Activated T-cell treated with anti-CD3 and anti-CD28 coated beads, Interleukin-2, amount 50 U/mL, for 48 hours (primary cell): ENCODE results near the gene POMGNT1.

ENCODE experiments used
- DNase-seq, 2 experiments: peaks; one replicate each; pipeline ENCODE4 v3.0.0-alpha.2; 2020

POMGNT1 gene

GRCh38 chr1:46206399-46206798, 8.2 kb upstream of the POMGNT1 start:
- no peak for DNase-seq

- DNase-seq = no peak
Observed at GRCh38 chr1:46205791-46206190, 7.6 kb upstream of the POMGNT1 start.

- no peak for DNase-seq
Observed at GRCh38 chr1:46205141-46205540, 6.9 kb upstream of the POMGNT1 start.

DNA sequence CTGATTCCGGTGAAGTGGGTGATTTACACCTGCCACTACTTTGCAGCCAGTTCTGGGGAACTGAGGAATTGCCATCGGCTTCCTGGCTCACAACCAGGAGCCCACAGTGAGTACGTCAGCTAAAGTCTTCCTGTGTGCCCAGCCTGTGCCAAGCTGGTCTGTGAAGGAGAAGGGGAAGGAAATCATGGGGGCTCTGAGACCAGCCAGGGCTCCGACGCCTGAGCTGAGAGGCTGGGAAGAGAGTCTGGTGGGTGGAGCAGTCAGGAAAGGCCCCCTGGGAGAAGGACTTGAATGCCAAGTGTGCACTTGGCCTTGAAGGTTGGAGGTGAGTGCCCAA, 6.1 kb upstream of the POMGNT1 start:
- DNase-seq = no peak

GRCh38 chr1:46203738-46204405, 5.6 kb upstream of the POMGNT1 start:
- DNase-seq = no peak

DNA sequence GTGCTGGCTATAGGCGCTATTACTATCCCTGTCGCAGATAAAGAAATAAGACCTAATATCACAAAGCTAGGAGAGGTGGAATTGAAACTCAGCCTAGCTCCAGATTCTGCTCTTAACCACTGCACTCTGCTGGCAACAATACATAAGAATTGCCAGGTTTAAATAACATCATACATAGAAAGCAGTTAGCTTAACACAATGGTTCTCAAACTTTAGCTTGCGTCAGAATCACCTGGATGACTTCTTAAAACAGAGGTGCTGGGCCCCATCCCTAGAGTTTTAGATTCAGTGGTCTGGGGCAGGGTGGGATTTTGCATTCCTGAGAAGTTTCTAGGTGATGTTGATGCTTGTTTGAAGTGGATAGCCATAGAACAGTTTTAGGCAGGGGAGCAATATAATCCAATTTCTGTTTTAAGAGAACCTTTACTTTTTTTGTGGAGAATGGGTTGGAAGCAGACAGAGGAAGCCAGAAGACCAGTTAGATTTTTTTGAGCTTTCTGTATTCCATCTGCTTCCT, 1.1 kb upstream of the POMGNT1 start:
- no peak for DNase-seq

DNA sequence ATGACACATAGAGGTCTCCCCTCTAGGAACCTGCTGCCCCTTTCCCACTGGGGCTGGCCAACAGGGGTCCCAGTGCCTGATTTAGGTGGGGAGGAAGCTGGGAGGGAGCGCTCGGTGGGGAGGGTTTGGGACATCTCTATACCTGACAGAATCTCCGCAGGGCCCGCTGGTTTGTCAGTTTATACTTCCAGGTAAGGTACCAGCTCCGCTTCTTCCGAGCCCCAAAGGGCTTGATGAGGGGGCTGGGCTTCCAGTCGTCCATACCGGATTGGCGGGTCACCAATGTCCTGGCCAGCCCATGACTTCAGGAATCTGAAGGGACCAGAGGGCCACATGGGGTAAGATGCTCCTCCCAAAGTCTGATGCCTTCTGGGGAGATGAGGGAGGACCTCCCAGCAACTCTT, 672 bp downstream of the POMGNT1 start:
- no peak for DNase-seq

DNA sequence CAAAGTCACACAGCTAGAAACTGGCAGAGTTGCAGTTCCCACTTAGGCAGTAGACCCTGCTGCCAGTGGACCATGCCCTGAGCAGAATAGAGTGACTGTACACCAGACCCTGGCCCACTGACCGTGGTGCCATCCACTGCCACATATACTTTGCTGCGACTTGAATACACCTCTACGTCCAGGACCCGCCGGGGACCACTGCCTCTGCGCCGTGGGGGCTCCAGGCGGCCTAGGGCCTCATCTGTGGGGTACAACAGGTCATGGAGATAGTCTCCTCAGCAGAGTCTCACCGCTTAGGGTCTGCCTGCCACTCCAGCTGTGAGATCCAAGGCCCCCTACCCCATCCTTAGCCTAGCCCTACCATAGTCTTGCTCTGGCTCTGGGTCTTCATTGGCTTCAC, 1.6 kb downstream of the POMGNT1 start:
- DNase-seq = no peak

GRCh38 chr1:46194641-46195193, 3.5 kb downstream of the POMGNT1 start:
- DNase-seq = no peak

DNA sequence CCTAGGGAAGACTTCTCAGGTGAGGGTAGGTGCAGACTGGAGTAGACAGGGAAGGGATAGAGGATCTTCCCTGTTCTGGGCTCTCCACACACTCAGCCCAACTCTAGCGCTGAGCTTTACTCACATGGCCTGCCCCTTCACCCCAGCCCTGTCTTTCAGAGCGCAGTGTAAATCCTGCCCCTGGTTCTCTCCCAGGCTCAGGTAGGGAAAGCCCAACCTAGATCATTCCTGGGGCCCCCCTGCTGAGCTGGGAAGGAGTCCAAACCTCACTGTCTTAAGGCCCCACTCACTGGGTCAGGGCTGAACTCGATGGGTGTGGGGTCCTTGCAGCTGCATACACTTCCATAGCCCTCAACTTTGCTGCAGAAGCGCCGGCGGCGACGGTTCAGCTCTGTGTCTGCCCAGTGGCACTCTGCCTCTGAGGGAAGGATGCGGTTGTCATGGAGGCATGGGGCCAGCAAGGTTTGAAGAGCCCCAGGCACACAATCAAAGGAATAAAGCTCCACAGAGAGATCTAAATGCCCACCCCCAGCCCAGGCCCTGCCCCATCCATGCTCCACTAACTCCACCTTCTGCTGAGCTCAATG, 4.2 kb downstream of the POMGNT1 start:
- DNase-seq = no peak

GRCh38 chr1:46193285-46193684, 4.9 kb downstream of the POMGNT1 start:
- no peak for DNase-seq

- DNase-seq = no peak
Observed at GRCh38 chr1:46192171-46192570, 6.1 kb downstream of the POMGNT1 start.

GRCh38 chr1:46191033-46191701, 7.1 kb downstream of the POMGNT1 start:
- no peak for DNase-seq

DNA sequence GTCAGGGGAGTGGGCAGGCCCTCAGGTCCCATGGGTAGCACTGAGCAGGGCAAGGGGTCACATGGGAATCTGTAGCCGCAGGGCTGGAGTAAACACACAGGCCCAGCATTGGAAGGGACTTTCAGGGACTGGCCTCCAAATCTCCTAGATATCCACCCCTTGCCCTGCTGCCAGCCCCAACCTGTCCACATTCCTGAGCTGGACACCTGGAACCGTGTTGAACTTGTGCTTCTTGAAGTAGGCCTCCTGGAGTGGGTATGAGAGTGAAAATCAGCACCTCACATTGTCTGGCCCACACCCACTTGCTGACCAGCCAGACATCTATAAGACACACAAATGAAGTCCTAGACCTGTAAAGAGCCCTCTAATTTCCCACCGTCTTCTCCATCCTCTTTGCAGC, 7.7 kb downstream of the POMGNT1 start:
- DNase-seq = no peak

DNA sequence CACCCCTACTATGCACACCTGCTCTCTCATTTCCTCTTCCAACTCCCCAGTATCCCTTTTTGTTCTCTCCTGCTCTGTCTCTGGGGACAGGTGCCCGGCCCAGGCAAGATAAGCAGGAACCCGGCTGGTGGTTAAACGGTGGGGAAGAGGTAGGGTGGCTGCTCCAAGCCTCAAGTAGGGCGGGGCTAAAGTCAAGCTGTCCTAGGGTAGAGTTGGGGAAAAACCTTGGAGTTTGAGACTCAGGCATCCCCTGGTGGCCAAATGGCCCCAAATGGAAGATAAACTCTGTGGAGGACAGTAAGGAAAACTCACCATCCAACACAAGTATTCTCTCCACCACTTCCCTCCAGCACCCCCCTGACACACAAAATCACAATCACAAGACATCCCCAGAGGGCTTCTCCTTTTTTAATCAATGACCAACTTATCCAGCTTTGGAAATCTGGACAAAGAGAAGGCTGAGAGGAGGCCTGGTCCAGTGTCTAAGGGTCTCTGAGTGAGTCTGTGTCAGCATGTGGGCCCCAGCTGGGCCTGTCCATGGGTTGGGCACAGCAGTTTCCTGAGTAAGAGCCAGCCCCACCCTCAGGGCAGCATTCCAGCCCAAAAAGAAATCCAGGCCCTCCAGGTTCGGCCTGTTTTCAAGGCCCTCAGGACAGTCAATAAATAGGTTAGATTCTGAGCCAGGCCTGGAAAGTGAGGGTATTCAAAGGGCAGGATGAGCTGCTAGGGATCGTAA, 9.8 kb downstream of the POMGNT1 start:
- DNase-seq = no peak

DNA sequence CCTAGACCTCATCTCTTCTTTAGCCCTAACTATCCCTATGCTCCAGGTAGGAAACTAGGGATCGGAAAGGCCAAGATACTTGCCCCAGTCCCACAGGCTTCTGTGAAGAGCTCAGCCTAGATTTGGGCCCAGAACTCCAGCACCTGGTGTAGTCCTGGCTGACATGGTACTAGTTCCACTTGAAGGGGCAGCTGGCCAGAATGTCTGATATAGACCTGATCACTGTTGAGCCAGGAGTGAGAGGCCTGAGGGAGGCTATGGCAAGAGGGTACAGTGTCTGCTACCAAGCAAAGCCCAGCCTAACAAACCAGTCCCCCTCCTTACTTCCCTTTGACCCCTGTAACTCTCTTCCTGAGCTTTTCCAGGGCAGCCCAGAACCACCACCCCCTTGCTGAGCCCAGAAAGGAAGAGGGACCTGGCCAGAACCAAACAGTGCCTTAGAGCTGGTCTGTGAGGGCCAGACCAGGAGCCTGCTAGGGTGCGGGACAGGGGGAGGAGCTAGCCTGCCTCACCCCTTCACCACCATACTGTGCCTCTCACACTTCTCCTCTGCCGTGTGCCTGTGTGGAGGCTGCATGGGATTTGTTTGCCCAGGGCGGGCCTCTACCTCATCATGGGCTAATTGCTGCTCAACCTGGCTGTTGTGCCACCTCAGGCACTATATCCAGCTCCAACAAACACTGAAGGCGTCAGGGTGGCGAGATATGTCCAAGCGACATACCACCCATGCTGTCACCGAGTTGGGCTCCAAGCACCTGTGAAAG, 10.9 kb downstream of the POMGNT1 start:
- no peak for DNase-seq

DNA sequence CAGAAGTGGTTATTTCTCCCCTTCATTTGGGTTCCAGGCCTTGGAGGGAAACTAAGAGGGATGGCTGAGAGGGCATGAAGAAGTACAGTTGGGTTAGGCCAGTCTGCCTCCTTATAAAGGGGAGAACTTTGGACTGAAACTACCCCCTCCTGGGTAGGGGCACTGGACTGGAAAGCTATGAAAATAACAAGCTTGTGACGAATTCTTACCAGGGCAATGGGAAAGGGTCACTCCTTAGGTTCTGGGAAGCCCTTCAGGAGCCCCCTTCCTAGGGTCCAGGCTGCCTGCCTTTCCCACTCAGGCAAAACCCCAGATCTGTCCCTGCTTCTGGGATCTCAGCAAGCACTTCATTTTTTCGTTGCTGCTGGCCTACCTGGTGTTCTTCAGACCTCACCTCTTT, 12.2 kb downstream of the POMGNT1 start:
- DNase-seq = no peak

DNA sequence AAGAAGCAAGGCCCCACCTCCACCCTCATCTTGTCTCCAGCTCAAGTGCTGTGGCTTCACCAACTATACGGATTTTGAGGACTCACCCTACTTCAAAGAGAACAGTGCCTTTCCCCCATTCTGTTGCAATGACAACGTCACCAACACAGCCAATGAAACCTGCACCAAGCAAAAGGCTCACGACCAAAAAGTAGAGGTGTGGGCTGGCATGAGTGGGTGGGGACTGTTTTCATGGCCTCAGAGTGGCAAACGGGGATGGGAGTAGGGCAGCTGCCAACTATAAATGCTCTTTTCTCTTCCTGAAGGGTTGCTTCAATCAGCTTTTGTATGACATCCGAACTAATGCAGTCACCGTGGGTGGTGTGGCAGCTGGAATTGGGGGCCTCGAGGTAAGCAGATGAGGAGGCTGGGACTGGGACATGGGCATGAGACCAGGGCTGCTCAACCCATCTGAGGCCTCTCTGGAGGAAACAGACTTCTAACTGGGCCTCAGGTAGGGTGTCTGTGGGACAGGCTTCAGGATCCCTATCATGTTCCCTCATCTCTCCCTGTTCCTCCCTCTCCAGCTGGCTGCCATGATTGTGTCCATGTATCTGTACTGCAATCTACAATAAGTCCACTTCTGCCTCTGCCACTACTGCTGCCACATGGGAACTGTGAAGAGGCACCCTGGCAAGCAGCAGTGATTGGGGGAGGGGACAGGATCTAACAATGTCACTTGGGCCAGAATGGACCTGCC, 13.1 kb downstream of the POMGNT1 start:
- DNase-seq = peak; percentile 77 to 78

DNA sequence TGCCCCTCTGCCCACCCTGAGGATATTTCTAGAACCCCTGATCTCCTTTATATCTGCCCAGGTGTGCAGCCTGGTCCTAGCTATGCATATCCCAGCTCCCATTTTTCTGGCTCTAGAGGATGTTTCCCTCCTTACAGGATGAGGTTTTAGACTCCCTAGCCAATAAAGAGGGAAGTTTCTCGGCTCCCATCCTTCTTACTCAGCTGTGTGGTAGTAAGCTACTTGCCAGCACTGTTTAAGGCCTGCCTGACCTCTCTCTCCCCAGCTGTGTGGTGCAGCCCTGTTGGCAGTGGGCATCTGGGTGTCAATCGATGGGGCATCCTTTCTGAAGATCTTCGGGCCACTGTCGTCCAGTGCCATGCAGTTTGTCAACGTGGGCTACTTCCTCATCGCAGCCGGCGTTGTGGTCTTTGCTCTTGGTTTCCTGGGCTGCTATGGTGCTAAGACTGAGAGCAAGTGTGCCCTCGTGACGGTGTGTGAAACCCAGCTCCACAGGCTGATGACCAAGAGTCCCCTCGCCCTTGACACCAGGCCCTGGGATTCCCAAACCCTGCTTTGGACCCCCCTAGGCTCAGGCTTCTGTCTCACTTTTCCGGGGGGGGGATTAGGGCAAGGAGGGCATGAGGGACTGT, 14.2 kb downstream of the POMGNT1 start:
- no peak for DNase-seq

- DNase-seq = no peak
Observed at GRCh38 chr1:46183079-46183847, 15.0 kb downstream of the POMGNT1 start.
